Gastrocnemius medialis (tissue), 4 donors: ENCODE measurements around the gene DDX28.

Experiments used
- POLR2A ChIP-seq, 2 donors: fragments of 450-650 bp; IDR thresholded peaks; one replicate each; pipeline ENCODE4 v1.6.1; 2017; ENCODE audit warnings: antibody characterized with exemption in 2 of 2, mild to moderate bottlenecking in 2 of 2, moderate library complexity in 2 of 2
- TF ChIP-seq, protein P1 (sequence below), 5 experiments: fragments of 450-650 bp in 3 of 5; fragments of 200-600 bp in 2 of 5; sonication (generic) in 2 of 5; IDR thresholded peaks in 4 of 5; conservative IDR thresholded peaks in 1 of 5; 1 replicate in 4 of 5; 2 replicates in 1 of 5; pipeline ENCODE4 v1.5.1; 2016 to 2019; ENCODE audit warnings: antibody characterized with exemption in 5 of 5, mild to moderate bottlenecking in 3 of 5, moderate library complexity in 3 of 5

DNA sequence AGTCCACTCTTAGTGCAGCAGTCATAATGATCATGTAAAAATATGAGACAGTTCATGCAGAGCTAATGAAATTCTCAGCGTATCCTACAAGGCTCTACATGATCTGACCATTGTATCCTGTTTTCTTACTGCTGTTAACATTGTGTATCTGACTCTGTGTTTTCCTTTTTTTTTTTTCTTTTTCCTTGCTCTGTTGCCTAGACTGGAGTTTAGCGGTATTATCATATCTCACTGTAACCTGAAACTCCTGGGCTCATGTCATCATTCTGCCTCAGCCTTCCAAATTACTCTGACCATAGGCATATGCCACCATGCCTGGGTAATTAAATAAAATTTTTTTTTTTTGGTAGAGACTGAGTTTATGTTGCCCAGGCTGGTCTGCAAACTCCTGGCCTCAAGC is 12.2 kb upstream of the DDX28 start:
- TF ChIP-seq, protein P1, sequence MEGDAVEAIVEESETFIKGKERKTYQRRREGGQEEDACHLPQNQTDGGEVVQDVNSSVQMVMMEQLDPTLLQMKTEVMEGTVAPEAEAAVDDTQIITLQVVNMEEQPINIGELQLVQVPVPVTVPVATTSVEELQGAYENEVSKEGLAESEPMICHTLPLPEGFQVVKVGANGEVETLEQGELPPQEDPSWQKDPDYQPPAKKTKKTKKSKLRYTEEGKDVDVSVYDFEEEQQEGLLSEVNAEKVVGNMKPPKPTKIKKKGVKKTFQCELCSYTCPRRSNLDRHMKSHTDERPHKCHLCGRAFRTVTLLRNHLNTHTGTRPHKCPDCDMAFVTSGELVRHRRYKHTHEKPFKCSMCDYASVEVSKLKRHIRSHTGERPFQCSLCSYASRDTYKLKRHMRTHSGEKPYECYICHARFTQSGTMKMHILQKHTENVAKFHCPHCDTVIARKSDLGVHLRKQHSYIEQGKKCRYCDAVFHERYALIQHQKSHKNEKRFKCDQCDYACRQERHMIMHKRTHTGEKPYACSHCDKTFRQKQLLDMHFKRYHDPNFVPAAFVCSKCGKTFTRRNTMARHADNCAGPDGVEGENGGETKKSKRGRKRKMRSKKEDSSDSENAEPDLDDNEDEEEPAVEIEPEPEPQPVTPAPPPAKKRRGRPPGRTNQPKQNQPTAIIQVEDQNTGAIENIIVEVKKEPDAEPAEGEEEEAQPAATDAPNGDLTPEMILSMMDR (IDR thresholded peaks at IDR 0.05 in 4 of 5, conservative IDR thresholded peaks at IDR 0.05 in 1 of 5), result no peak
- TF ChIP-seq POLR2A (IDR thresholded peaks at IDR 0.05), result no peak
